Right kidney (tissue), 1 donor: ENCODE measurements around the gene RRP9.

Experiments
- DNase-seq: peaks from one replicate; pipeline ENCODE4 v3.0.0-alpha.2; 2016

RRP9 gene

DNA sequence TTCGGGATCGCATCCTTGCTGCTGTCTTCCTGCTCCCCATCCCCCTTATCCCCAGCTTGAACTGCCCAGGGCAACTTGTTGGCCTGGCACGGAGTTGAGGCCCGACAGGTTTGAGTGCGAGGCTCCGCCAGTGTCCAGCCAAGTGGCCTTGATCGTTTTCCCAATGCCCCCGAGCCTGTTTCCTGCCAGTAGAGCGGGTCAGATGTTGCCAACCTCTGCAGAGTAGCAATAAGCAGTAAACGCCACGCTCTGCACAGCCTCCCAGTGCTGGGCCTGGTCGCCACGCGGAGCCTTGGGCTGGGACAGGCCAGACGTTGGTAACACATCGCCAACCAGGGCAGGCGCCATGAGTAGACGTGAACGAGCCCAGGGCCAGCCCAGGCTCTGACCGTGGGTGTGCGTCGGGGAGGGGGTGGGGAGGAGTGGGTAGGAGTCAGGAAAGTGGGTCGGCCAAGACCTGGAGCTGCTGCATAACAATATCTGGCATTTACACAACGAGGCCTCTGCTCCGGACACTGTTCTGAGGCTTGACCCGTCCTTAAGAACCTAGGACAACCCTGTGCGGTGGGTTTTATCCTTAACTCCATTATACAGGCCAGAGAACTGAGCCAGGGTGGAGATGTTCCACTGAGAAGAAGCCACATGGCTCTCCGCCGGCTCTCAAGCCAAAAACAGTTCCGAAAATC lies 32.7 kb upstream of the RRP9 start:
- no peak for DNase-seq

DNA sequence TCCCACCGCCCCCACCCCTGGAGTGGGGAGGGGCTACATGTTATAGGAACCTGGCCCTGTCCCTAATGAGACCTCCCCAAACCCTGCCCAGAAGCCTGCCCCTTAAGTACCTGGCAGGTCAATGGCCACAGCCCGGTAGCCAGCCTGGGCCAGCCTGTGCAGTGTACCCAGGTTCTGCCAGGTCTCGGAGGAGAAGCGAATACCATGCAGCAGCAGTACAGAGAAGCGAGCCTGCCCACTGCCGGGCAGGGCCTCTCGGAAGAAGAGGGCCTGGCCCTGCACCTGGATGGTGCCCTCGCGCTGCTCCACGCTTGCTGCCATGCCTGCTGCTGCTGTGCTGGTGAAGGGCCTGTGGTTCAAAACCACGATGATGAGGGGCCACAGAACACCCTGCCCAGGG lies 29.6 kb upstream of the RRP9 start:
- no peak for DNase-seq

DNA sequence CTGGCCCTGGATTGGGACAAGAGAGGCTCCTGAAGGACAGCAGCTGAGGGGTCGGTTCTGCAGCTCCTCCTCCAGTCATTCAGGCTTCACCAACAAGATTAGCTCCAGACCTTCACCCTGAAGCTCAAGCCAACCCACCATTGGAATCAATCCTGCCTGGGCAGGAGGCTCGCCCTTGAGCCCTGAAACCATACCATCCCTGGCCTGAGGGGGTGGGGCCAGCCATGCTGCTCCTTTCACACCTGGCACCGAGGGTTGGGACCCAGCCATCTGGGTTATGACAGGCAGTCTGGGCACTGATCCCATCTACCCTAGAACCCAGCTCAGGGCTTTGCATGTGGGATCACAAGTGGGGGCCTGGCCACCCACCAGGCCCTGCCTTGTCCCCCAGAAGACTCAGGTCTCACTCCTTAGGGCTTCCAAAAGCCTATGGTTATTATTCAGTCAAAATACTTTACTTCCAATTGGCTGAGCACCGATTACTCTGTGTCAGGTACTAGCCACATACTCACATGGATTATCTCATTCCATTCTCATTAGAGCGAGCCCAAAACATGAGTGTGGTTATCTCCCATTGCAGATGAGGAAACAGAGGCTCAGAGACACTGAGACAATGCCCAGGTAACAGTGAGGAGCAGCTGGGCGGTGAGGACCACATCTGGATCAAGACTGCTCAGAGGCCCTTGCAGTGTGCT lies 29.0 kb upstream of the RRP9 start:
- DNase-seq = no peak

GRCh38 chr3:51969841-51970240 lies 28.1 kb upstream of the RRP9 start:
- no peak for DNase-seq

DNA sequence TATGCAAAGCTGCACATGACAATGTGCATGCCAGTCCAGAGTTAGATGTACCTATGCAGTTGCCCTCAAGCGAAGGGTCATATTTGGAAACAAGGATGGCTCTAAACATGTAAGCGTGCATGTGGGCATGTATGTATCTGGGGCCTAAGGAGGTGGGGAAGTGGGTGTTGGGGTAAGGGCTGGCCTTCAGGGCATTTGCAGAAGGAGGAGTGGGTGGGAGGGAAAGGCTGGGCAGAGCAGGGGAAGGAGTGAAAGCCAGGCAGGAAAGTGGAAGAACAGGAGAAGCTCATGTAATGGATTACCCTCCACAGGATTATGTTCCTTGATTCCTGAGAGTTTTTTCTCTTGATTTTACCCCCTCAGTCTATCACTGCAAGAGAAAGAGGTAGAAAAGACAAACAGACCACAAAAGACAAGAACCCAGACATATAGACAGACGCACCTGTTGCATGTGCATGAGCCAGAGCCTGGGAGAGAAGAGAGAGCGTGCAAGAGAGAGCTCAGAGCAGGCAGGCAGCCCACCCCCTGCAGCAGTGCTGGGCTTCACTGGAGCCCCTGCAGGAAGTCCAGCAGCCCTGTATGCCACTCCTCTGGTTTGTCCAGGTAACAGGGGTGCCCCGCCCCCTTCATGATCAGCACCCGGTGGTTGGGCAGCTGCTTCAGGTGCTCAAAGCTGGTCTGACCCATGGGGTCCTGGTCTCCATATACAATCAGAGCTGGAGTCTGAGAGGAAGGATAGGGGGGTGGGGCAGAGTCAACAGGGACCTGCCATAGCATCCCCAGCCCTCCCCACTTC lies 27.4 kb upstream of the RRP9 start:
- DNase-seq = no peak

DNA sequence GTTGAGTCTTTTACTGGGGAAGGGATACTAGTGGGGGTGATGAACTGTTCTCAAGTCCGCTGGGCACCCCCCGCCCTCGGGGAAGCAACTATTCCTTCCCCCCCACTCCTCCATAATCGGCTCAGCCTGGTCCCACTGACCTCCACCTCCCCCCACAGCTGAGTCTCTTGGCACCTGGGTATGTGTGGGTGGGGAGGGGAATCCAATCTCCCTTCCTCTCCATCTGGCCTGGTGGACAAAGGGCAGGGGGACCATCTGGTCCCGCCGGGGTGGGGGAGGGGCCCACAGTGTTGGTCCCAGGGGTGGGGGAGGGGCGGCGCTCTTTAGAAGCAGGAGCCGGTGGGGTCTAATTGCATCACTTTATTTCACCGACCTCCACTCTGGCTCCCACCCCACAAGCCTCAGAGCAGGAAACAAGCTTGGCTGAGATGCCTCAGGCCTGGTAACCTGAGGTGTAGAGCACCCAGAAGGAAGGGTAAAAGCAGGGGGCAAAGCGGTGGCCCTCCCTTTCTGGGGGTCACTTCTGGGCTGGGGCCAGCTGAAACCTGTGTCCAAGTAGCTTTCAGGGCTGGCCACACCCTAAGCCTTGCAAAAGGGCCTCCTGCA lies 26.6 kb upstream of the RRP9 start:
- DNase-seq = no peak

DNA sequence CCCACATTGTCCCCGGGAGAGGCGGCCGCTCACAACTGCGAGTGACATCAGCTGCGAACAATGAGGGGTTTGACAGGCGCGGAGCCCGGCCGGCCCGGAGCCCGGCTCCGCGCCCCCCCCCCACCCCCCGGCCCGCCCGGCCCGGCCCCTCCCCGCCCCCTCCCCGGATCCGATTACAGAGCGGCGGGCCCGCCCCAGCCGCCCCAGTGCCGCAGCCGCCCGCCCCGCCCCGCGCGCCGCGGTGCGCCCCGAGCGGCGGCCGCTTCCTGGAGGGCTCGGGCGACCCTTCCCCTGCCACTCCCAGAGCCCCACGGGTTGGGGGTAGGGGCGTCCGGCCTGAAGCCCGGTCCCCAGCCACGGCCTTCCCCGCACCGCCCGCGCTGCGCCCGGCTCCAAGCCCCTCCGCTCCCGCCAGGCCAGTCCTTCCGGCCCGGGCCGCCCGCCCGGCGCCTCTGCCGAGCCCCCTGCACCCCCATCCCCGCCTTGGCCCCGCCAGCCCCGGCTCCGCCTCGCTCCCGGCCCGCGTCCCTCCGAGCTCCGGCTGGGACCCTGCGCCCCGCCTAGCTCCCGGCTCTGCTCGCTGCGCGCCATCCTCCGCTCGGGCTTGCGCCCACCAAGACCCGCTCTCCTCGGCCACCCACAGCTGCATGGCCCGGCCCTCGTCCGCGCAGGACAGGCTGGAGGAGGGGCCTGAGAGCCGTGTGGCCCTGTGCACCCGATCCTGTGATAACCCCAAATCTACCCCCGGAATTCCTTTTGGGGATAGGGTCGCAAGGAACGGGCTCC lies 25.9 kb upstream of the RRP9 start, which contains the start of gene PCBP4:
Gene PCBP4, minus strand, starts transcription at position 71 of the 786 bp plus-strand sequence. CDS start 6,214 bp downstream, outside the sequence.
- peak; percentile 79 for DNase-seq

- peak; percentile 57 for DNase-seq
Measured at GRCh38 chr3:51966922-51967383, 25.2 kb upstream of the RRP9 start.

GRCh38 chr3:51966486-51966885 lies 24.8 kb upstream of the RRP9 start:
- no peak for DNase-seq

GRCh38 chr3:51966016-51966415 lies 24.3 kb upstream of the RRP9 start:
- DNase-seq = no peak

DNA sequence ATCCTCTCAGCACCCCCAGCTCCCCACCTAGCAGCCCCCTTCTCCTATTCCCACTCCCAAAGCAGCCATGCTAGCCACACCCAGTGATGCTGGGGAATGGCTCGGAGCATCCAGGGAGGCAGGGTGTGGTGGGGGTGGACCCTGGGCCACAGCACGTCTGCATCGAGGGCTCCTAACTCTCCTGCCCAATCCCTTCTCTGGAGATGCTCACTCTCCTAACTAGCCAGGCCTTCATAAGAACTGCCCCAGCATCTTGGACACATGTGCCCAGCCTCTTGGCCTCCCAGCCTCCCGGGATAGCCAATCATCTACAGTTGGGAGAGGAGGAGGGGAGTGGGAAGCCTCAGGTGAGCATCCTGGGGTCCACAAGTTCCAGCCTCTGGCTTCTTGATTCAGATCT lies 22.8 kb upstream of the RRP9 start:
- no peak for DNase-seq

GRCh38 chr3:51963951-51964451 lies 22.3 kb upstream of the RRP9 start:
- peak; percentile 38 for DNase-seq

DNA sequence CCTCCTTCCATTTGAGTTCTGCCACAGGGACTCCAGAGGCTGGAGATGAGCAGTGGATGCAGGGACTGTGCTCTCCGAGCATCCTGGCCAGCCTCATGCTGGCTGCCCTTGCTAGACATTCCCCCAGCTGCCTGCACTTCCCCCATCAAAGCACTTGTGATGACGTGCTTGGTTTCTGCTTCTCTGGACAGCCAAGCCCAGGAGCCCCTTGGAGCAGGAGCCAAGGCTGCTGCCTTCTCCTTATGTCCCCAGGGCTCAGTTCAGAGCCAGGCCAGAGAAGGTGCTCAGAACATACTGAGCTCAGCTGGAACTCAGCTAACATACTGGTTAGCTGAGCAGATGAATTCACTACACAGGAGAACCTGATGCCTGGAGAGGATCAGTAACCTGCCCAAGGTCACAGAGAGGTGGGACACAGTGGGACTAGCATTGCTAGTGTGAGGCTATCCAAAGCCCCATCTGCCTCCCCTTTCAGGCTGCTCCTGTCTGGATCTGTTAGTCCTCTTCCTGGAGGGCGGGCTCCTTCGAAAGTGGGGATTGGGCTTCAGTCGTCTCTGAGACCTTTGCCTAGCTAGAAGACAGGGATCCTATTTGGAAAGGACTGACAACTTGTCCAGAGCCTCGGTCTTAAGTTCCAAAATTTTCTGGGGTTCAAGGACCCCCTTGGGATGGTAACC lies 21.3 kb upstream of the RRP9 start:
- no peak for DNase-seq

DNA sequence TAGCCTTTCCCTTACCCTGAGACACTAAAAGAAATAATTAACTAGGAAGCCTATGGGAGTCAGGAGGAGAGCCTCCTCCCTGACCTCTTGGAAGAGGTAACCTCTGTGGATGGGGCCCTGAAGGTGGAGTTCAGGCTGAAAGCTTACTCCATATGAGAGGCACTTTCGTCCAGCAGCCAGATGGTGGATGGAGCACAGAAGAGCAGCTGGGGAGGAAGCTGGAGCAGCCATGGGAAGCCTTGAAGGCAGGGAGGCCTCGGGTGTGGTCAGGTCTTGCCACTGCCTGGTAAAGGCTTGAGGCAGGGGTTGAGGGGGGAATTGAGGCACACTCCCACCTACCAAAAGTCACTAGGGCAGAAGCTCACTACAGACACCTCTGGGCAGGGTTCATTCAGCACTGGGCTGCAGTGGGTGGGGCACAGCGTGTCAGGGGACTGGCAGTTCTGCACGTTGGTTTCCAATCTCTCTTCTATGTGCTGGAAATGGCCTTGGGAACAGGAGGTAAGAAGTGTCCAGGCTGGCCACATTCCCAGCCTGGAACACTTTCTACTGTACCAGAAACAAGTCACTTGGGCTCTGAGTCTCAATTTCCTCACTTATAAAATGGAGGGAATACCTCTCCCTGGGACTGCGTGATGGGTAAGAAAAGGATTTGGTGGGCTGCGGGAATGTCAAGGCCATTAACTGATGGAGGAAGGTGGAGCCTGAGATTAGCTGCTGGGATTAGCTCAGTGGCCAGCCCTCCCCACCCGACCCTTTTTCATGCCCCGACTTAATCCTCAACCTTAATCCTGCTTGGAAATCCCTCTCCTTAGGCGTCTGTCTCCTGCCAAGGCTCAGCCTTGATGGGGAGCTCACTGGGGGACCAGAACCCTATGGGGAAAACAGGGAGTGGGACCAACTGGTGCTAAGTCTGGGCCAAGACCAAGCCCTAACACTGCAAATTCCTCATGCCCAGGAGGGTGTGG lies 20.2 kb upstream of the RRP9 start:
- no peak for DNase-seq

DNA sequence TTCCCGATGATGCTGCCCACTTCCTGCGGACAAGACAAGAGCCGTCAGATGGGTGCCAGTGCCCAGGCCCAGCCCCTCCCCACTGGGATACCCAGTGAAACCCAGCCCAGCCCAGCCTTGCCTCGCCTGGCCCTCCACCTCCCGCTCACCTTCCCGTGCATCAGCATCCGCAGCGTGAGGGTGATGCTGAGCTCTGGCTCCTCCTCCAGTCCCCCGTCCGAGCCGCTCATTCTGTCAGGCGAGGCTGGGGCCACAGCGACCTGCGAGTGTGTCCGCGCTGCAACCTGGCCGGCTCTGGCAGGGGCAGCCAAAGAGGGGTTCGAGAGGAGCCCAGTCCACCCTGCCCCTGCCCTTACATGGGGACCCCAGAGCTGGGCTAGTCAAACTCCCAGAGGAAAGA lies 19.3 kb upstream of the RRP9 start:
- no peak for DNase-seq

DNA sequence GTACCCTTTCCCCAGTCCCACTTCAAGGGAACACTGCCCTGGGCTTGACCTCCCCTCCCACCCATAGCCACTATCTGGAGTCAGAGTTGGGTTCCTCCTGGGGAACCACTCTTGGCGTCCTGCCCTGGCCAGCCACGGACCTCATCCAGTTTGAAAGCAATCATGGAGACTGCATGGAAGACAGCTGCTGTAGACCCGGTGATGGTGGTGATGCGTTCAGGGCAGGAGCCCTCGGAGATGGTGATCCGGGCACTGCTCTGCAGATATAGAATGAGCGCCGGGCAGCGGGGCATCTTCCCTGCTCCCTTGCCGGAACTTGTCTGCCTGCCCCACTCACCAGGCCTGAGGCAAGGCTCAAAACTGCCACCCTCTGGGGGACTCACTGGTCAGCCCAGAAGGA lies 18.7 kb upstream of the RRP9 start:
- DNase-seq = no peak

DNA sequence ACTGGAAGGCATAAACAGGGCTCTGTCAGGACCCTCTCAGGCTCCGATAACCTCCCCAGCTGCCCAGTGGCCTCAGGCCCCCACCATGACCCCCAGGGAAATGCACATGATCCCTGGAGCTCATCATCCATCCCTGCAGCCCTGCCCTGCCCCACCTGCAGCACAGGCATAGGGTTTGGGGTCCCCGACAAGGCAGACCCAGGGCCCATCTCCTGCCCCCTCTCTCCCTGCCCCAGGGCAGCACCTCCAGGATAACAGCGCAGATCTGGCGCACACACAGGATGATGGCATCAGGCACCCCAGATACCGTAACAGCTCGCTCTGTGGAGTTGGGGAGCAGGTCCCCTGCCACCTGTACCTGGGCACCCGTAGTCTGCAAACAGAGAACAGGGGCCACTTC lies 17.9 kb upstream of the RRP9 start:
- DNase-seq = no peak

GRCh38 chr3:51958603-51959521 lies 17.2 kb upstream of the RRP9 start:
- no peak for DNase-seq
